Activated CD4-positive, CD25-positive, alpha-beta regulatory T cell treated with anti-CD3 and anti-CD28 coated beads, Interleukin-2, amount 50 U/mL, for 24 hours (primary cell): Measurements from ENCODE around the gene DIPK1B.
A peak's percentile ranks its signal among the peaks of the same experiment; 100 is the strongest.

Experiments
- ATAC-seq, 2 donors: fragments of 150-1000 bp; cut with Tn5 transposase; one replicate each; pipeline ENCODE4 v1.10.0; 2021; ENCODE audit warnings: mild to moderate bottlenecking in 1 of 2, moderate library complexity in 1 of 2

Gene DIPK1B

DNA sequence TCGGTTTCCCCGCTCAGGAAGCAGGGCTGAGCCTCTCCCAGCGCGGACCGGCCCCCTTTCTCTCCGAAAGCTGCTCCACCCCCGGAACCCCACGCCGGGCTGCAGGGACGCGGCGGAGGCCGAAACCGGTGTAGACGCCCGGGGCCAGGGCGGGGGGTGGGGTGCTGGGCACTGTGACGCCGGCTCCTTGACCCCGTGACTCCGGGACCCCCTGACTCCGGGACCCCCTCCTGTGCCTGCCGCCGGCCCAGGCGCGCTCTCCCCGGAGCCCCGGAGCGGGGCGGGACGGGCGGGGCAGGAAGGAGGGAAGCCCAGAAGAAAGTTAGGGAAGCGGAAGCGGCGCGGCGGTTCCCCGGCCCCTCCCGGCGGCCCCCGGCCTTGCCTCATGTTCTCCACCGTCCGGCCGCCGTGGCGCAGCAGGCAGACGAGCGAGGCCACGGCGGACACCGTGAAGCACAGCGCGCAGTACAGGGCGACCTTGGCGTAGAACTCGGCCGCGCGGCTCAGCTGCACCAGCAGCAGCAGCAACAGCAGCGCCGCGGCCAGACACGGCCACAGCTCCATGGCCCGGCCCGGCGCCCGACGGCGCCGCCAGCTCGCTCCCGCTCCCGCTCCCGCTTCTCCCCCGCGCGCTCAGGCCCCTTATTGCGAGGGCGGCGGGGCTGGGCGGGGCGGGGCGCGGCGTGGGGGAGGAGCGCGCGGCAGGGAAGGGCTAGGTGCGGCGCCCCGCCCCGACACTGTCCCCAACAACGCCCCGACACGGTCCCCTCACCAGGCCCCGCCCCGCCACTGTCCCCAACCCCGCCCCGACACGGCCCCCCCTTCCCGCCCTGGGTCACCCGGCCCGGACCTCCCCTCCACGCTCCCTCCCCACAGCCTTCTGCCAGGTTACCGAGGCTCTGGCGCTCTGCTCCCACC is 25.3 kb upstream of the DIPK1B start, which contains the start of gene AGPAT2:
AGPAT2 (minus strand) TSS at position 664 of the 918 bp plus-strand sequence; CDS start at position 564, 100 bp downstream.
- peak; percentile 90 to 93 for ATAC-seq

DNA sequence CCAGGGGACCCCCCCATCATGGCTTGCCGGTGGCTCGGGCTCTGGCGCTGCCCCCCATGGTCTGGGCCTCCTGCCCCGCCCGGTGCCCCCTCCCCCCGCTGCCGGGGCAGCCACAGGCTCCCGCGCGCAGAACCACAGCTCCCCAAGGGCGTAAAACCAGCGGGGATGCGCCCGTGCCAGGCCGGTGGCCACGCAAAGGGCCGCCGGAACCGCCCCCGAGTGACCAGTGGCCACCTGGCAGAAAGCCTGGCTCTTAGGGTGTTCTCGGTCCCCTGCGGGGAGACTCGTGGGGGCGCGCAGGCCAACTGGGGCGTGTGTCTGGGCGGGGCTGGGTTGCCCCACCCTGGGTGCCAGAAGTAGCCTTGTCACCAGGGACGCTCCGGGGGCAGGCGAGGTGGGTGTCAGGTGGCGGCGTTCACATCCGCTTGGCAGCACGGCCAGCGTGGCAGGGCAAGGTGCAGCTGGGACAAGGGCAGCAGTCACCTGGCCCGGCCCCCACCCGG is 24.6 kb upstream of the DIPK1B start:
- ATAC-seq: no peak

DNA sequence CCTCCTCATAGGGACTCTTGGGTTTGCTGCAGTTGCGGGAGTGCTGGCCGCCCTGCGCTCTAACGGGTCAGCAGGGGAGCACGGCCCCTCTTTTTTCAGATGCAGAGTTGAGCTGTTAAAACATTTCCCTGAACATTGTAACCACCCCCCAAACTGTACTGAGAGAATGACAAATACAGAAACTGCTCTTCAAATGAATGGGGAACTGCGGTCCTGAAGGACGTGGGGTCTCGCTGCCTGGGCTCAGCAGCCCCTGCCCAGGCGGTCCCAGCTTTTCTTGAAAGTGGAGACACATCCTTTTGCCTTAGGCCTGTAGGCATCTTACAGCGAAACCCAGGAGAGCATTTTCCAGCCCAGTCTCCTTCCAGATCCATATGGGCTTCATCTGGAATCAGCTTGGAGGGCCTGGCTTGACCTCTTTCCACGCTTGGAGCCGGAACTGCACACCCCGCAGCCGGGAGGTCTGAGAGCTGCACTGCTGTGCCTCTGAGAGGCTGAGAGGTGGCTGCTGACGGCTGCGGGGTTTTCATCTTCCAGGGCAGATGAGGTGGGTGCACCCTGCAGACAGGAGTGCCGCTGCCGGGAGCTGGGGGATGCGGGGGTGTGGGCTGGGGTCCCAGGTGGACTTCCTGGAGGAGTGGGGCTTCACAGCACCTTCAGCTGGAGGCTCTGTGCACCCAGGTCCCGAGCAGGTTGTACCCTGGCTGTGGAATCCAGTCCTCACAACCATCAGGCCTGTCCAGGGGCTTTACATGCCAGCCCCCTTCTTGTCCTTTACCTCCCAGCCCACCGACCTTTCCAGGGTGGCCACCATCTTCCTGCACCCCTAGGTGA is 23.9 kb upstream of the DIPK1B start:
- ATAC-seq: no peak

DNA sequence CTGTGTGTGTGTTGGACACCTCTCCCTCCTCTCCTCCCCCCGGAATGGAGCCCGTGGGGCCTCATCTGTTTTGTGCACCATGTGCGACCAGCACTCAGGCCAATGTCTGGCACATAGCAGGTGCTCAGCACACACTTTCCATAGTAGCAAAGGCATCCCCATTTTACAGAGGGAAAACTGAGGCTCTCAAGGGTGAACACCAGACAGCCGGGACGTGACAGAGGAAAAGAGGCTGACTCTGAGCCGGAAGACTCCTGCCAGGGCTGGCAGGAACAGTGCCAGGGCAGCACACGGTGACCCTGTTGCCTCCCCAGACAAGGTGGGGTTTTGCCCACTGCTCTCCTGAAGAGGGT is 23.3 kb upstream of the DIPK1B start:
- no peak for ATAC-seq

DNA sequence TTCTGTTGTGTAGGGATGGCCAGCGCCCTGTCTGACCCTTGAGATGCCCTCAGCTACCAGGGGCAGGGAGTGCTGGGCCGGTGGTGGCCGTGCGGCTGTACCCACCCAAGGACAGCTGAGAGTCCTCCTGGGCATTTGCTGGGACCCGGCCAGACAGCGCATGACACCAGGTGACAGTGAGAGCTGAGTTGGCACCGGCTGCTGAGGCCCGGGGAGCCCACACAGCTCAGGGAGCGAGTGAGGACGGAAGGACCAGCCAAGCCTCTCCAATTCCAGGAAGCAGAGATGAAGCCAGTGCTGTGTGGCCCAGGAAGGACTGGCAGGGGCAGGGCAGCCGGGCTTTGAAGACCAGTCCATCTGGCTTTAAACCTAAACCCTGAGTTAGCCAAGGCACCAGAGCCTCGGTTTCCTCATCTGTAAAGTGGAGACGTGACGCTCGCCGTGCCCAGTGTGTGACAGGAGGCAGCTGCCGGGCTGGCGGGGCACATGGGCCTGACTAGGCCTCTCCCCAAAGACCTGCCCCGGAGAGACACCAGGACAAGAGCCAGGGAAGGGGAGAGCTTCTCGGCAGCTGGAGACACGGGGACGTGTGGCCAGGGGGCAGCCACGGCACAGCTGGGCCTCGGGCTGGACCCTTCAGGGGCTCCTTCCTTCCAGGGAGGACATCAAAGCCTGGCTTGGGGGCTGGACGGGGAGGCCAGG is 22.1 kb upstream of the DIPK1B start:
- ATAC-seq: no peak

DNA sequence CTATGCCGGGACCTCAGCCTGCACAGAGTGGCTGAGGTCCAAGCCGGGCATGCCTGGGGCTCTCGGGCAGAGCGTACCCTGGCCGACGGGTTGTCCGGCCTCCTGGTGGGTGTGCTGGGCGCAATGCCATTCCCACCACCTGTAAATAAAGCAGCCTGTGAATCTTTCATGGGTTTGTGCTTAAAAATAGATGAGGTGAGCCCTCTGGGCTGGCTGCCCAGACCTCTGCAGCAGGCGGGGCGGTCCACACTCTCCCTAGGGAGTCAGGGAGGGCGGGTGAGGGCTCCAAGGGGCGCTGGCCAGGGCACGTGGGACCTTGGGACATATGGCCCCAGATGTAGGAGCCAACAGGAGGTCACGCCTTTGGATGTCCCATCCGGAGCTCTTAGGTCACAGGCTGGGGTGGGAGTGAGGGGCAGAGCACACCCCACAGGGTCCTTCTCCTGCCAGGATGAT is 21.5 kb upstream of the DIPK1B start:
- ATAC-seq: no peak

DNA sequence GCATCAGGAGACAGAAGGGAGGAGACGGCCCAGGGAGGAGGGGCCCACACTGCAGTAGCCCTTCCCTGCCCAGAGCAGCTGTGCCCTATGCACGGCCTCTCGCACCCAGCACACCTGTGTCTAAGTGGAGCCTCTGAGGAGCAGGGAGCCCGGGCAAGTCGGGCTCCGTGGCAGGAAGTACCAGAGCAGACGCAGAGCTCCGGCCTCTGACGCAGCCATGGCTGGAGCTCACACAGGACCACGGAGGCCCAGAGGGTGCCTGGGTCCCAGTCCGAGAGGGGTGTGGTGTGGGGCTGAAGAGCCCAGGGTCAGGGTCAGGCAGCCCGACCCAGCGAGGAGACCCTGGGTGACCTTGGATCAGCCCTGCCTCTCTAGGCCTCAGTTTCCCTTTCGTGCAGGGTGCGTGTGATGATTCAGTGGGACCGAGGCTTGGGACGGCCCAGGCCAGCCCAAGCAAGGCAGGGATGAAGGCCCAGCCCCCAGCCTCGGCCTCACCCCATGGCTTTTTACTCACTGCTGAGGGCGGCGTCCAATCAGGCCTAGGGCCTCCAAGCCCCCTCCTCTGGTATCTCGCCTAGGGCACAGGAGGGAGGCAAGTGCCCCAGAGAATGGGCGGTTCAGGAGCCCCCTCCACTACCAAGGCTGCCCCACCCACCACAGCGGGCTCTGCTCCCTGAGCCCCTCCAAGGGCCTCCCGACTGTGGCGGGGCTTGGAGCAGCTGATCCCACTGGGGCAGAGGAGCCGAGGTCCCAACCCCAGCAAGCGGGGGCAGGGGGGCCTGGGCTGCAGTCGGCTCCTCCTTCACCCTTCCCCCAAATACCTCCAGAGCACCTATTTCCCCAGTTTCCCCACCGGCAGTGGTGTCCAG is 20.8 kb upstream of the DIPK1B start:
- no peak for ATAC-seq

DNA sequence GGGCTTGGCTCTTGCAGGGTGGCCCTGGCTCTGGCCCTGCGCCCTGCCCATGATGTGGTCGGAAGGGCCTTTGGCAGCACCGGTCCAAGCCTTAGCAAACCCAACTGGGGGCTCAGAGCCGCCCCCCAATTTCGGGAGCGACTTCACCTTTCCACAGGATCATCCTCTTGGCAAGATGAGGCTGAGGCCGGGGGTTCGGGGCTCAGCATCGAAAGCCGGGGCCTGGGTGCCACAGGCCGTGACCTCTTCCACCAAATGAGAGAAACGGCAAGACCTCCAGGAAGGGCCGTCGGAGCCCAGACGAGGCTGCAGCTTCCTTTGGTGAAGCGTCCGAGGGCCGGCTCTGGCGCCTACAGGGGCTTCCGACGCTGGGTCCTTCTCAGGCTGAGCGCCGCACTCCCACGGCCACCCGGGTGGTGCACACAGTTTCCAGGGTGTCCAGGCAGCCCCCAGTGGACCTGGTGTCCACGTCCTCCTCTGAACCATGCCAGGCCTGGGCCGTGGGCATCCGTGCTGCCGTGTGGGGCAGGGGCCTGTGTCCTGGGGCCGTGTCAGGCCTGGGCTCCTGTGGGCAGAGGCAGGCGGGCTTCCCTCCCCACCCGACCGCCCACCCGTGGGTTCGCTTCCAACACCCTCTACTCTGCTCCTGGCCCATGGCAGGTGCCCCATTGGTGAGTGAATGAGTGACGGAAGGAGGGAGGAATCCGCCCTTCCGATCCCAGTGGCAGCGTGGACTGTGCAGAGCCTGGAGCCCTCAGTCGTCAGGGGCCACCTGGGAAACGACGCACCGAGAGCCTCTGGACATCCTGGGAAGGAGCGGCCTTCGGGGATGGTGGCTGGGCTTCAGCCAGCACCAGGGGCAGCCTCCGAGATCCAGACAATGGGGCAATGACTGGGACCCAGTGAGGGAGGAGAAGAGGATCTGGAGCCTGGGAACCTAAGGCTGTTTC is 19.9 kb upstream of the DIPK1B start:
- no peak for ATAC-seq

DNA sequence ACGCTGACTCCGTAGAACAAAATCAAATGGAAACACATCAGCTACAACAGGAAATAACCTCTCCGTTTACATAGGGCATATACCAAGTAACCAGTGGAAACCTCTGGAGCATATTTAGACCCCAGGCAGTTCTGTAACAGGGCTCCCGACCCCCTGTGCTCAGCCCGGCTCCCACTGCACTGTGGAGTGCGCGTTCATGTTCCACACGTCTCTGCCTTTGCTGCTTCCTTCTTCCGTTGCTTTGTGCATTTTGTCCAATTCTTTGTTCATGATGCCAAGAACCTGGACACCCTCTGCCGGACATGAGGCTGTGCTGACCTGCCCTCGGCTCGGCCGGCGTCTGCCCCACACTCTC is 19.3 kb upstream of the DIPK1B start:
- ATAC-seq: no peak

DNA sequence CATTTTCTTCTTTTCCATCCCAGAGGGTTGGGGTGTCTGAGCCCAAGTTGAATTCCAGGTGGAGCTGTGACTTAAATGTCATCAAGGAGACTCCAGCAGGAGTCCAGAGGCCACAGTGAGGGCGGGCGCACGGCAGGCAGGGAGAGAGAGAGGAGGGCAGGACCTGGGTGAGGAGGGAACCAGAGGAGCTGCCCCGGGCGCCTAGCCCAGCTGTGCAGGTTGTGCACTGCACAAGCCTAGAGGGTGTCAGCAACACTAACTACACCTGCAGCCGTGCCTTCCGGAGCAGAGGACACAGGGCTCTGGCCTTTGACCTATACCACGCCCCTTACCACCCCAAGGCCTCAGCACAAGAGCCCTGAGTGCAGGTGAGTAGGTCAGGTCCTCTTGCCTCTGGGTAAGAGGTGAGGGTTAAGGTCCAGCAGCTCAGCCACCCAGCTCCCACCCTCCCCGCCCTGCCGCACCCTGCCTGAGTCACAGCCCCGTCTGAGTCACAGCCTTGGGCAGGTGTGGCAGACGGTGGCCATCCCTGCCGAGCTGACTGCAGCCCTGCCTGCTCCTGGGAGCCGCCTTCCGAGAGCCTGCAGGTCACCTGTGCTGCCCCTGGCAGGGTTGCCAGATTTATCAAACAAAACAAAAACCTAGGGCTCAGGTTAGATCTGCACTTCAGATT is 18.7 kb upstream of the DIPK1B start:
- ATAC-seq: peak; percentile 53 to 70

DNA sequence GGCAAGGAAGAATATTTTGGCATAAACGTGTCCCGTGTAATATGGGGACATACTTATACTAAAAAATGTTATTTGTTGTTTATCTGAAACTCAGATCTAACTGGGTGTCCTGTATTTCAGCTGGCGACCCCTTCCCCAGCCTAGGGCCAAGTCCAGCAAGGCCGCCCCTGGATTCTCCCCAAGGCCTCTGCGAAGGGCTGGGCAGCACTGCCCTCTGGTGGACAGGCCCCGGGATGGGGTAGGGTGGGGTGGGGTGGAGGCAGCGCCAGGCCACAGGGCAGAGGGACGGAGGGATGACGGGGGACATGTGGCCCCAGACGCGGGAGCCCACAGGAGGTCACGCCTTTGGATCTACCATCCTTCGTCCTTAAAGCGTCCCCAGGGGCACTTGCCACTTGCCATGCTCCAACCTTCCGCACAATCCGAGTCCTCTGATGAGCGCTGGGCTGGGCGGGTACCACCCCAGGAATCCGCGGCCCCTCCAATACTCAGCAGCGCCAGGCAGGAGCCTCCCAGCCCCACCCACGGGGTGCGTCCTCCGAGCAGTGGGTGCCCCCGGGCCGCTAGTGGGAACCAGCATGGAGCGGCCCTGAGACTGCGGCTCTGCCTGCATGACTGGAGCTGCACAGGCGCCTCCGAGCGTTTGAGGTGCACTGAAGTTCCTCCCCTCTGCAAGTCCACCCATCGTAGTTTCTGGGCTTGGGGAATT is 18.1 kb upstream of the DIPK1B start:
- ATAC-seq: peak; percentile 51 to 62

DNA sequence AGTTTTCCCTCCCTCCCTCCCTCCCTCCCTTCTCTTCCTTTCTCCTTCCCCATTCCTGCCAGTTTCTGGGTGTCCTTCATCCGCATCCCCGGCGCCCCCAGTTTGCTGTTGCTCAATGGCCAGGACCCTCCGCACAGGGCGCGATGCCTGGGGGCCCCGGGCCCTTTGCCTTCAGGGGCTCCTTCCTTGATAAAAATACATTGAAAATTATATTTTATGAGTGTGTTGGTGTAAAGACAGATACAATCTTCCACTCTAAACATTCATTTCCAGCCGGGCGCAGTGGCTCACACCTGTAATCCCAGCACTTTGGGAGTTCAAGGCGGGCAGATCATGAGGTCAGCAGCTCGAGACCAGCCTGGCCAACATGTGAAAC is 17.5 kb upstream of the DIPK1B start:
- ATAC-seq: no peak

DNA sequence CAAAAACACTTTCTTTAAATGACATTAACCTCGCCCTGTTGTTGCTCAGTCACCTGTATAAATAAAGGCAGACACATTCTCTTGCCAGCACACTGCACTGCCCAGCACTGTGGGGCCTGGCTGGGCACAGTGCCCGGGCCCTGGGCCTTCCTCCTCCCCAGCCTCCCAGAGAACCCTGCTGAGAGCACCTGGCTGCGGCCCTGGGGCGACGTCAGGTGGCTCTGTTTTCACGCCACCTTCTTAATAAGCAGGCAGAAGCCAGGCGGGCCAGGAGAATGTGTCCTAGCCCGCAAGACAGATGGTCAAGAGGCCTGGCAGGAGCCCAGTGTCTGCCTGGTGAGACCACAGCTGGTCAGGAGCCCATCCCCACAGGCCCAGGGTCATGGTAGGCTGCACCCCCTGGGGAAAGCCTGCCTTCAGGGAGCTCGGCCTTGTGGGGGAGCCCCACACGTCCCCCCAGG is 16.9 kb upstream of the DIPK1B start:
- no peak for ATAC-seq

DNA sequence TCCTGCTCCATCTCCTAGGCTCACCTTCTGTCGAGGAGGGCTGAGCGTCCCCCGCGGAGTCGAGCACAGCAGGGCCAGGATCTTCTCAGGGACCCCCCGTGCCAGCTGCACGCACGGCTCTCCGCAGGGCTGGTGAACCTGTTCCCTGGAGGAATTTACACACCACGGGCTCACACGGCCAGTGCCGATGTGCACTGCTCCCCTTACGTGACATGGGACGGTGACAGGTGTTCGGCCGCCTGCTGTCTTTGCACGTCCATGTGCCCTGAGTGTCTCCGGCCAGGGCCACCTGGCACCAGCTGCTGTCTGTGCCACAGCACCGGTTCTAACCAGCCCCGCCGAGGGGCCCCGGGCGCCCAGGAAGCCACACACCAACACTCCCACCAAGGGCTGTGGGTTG is 16.4 kb upstream of the DIPK1B start:
- ATAC-seq: no peak

DNA sequence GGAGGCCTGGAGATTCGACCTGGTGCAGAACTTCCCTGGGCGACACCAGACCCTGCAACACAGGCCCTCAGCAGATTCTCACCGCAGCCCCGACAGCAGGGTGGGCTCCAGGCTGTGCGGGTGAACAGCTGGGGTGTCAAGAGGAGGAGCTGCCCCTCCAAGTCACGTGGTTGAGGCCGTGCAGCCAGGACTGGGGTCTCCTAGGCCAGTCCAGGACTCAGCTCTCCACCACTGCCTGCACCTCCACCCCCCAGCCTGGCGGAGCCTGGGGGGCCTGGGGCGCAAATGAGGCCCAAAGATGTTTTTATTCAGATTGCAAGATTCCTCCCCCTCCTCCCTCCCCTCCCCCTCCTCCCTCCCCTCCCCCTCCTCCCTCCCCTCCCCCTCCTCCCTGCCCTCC is 15.9 kb upstream of the DIPK1B start:
- ATAC-seq: no peak

DNA sequence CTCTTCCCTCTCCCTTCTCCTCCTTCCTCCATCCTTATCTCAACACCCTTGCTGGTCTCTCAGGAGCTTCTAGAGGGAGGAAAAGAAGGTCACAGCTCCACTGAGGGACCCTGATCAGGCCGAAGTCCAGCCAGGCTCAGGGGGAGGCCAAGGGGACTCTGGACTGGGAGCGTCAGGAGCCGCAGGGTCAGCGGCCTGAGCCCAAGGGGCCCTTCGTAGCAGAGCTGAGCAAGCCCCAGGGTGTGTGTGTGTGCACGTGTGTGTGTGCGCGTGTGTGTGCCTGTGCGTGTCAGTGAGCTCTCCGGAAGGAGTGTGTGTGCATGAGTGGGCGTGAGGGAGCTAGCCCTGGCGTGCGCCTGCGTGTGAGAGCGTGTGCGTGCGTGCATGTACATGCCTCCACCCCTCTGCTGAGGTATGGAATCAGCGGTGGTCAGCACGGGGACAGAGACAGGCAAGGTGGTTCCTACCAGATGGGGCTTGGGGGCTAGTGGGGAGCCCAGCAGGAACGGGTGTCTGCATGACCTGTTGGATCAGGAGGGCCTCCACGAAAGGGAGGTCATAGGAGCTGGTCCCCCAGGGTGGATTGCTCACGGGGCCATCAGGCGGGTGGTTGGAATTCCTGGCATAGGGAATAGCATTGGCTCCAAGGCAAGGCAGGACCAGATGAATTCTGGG is 15.1 kb upstream of the DIPK1B start:
- no peak for ATAC-seq

DNA sequence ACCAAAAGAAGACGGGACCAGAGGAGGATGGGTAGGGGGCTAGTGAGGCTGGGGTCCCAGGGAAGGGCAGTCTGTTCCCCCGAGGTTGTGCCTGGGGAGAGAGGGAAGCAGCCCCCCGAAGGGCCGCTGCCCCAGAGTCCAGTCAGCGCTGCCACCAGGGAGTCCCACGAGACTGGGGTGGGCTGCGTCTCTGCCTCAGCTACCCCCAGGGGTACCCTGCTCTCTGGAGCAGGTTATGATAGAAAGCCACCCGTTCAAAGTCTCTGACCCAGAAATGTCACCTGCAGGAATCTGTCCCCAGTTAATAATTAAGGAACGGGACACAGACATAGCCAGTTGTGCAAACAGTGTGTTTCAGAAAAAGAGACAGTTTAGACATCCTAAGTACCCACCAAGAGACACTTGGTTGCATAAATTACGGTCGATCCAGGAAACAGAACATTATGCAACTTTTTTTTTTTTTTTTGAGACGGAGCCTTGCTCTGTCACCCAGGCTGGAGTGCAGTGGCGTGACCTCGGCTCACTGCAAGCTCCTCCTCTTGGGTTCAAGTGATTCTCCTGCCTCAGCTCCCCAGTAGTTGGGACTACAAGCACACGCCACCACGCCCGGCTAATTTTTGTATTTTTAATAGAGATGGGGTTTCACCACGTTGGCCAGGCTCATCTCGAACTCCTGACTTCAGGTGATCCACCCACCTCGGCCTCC is 14.4 kb upstream of the DIPK1B start:
- ATAC-seq: no peak

DNA sequence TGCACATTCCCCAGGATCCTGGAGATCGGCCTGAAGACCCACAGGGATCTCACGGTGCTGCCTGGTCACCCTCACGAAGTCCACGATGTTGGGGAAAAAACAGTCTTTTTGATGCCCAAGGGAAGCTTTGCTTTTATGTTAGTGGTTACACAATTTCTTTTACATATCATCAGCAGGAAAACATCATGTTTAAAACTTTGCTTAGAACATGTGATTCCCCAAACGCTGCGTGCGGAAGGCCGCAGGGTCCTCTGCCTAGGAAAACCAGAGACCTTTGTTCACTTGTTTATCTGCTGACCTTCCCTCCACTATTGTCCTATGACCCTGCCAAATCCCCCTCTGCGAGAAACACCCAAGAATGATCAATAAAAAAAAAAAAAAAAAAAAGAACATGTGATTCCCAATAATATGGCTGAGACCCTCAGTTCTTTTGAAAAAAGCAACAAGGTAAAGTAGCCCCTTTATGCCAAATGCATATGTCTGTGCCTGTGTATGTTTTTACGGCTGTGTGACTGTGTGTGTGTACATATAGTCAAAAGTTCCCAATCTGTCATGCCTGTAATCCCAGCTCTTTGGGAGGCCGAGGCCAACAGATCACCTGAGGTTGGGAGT is 13.6 kb upstream of the DIPK1B start:
- ATAC-seq: no peak
